ENCODE measurements around the gene ABCA12.

GRCh38 chr2:214934006-214934405 lies 204.4 kb downstream of the ABCA12 start:
- TF ChIP-seq CTCF (IDR thresholded peaks at IDR 0.05) (no peak), TAF1 (IDR thresholded peaks at IDR 0.05; ENCODE audit: borderline replicate concordance, low read depth, low read length) (no peak), NFIC (IDR thresholded peaks at IDR 0.05; ENCODE audit: borderline replicate concordance) (no peak)
